Cardiac fibroblast (primary cell): ENCODE measurements around the gene KRT36.

Experiments used
- DNase-seq, 2 donors: peaks; one replicate each; pipeline versions ENCODE4 v3.0.0 to v3.0.0-alpha.2; 2010; ENCODE audit warnings: low read depth in 2 of 2
- H3K4me3 ChIP-seq, 2 donors: replicated peaks in 1 of 2; 1 replicate in 1 of 2; 2 replicates in 1 of 2; pipeline ENCODE4 v1.5.1; 2011; ENCODE audit warnings: low read depth in 2 of 2, low read length in 2 of 2, mild to moderate bottlenecking in 2 of 2, moderate library complexity in 1 of 2
- TF ChIP-seq, protein P1 (sequence below): IDR thresholded peaks from one replicate; pipeline ENCODE4 v1.5.1; 2011; ENCODE audit warnings: low read depth, mild to moderate bottlenecking, low read length, inconsistent platforms

KRT36 gene

DNA sequence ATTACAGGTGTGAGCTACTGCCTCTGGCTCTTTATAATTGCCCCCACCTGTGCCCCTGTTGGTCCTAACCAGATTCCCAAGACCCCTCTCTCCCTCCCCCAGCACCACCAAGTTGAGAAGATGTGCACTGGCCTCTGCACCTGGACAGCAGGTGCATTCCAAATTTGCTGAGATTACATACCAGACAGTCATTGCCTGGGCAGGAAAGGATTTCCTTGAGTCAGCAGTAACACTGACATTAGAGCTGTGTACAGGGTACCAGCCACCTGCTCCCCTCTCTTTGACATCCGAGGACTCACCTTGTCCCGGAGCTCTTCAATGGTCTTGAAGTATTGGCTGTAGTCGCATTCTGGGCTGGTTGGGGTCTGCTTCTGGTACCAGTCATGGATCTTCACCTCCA lies 28.3 kb upstream of the KRT36 start:
- TF ChIP-seq, protein P1, sequence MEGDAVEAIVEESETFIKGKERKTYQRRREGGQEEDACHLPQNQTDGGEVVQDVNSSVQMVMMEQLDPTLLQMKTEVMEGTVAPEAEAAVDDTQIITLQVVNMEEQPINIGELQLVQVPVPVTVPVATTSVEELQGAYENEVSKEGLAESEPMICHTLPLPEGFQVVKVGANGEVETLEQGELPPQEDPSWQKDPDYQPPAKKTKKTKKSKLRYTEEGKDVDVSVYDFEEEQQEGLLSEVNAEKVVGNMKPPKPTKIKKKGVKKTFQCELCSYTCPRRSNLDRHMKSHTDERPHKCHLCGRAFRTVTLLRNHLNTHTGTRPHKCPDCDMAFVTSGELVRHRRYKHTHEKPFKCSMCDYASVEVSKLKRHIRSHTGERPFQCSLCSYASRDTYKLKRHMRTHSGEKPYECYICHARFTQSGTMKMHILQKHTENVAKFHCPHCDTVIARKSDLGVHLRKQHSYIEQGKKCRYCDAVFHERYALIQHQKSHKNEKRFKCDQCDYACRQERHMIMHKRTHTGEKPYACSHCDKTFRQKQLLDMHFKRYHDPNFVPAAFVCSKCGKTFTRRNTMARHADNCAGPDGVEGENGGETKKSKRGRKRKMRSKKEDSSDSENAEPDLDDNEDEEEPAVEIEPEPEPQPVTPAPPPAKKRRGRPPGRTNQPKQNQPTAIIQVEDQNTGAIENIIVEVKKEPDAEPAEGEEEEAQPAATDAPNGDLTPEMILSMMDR, result no peak
- no peak overlapping the region for H3K4me3 ChIP-seq
- no peak for DNase-seq

DNA sequence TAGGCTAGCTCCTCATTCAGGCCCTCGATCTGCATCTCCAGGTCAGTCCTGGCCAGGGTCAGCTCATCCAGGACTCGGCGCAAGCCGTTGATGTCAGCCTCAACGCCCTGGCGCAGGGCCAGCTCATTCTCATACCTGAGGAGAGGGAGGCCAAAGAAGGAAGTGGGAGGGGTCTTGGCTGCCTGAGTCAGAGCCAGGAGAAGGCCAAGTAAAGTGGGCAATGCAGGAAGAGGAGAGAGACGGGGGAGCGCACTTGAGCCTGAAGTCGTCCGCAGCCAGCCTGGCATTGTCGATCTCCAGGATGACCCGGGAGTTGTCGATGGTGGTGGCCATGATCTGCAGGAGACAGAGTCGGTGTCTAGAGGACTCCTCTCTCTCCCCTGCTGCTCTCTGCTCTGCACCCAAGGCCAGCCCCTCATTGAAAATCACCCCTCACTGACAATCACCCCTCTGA lies 27.1 kb upstream of the KRT36 start:
- TF ChIP-seq, protein P1, result no peak
- no peak for DNase-seq
- no peak overlapping the region for H3K4me3 ChIP-seq

DNA sequence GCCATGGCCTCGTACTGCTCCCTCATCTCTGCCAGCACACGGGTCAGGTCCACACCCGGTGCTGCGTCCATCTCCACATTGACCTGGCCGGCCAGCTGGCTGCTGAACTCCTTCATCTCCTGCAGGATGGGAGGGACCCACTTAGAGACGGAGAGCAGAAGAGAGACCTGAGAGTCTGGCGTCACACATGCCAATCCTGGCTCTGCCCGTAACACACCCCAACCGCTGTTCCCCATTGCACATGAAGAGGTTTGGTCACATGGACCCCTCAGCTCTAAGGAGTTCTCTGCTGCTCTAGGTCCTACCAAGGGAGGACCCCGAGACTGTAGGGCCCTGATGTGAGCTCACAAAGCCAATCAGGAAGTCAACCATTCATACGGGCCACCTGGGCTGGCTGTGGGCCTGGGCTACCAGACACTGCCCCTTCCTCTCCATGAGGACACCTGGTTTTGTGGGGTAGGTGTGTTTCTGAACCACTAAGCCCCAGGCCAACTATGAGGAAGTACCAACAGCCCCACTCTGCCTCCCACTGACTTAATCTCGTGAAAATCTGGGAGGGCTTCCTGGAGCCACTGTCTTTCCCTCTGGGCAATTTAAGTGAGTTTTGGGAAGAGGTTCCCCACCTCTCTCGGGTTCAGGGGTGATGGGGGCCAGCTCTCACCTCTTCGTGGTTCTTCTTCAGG lies 26.6 kb upstream of the KRT36 start:
- no peak overlapping the region for H3K4me3 ChIP-seq
- TF ChIP-seq, protein P1, result no peak
- DNase-seq, result no peak

DNA sequence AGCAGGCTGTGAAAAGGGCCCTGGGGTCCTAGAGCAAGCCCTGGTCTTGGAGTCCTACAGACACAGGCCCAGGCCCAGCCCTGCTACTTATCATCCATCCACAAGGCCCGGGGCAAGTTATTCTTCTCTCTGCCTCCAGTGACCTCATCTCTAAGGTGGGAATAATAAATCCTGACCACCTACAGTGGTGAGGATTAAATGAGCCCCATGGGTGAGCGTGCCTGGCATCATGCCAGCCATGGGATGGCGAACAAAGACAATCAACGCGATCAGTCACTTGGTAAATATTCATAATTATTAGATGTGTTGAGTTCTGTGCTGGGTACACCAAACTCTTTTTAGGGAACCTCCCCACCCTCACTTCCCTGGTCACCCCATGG lies 23.4 kb upstream of the KRT36 start:
- no peak overlapping the region for H3K4me3 ChIP-seq
- TF ChIP-seq, protein P1, result no peak
- no peak for DNase-seq

DNA sequence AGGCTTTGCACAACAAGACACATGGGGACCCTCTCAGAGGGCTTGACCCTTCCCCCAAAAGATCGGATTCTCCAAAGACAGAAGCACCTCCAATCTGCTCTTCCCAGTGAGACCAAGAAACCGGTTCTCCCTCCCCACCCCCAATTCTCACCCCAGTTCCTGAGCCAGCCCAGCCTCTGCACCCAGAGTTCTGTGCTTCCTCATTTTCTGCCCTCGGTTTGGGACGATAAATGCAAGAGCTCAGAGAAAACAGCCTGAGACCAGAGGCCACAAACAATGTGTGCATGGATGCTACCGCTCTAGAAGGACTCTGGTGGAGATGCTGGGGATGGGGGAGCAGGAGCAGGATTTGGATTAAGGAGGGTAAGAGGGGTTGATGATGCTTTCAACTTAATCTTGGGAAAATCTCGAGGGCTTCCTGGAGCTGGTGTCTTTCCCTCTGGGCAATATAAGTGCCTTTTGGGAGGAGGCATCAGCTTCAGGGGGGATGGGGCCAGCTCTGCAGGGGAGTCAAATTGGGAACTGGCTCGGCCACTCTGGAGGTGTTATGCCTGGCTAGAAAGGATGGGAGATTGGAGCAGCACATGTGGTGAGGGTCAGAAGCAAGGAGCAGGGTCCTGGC lies 22.9 kb upstream of the KRT36 start:
- DNase-seq, result no peak
- H3K4me3 ChIP-seq, result no peak overlapping the region
- TF ChIP-seq, protein P1, result no peak

DNA sequence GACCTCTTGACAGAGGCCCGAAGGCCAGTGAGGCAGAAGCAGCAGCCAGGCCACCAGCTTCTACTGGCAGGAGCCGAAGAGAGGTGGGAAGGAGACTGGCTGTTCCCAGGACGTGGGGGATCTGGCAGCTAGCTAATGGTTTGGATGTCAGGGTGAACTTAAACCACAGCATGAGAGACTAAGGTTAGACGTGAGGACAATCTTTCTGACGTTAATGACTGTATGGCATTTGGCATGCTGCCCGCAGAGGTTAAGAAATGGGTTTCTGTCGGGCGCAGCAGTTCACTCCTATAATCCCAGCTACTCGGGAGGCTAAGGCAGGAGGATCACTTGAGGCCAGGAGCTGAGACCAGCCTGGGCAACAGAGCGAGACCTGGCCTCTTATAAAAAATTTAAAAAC lies 22.0 kb upstream of the KRT36 start:
- DNase-seq, result no peak
- H3K4me3 ChIP-seq, result no peak overlapping the region
- TF ChIP-seq, protein P1, result no peak
